Frontal cortex (tissue), 4 donors: ENCODE results near the gene GMPR. TPM values are rescaled to one million over a fixed set of nuclear protein-coding genes. Genes with fewer than 3 reads are reported as not detected.

Experiments
- DNase-seq, 2 donors: peaks; one replicate each; pipeline ENCODE4 v3.0.0; 2012; ENCODE audit warnings: low spot score in 2 of 2
- FAIRE-seq: peaks from 2 replicates; lab custom pipeline; 2012; peaks lifted over from hg19 to GRCh38; lab: Jason Lieb, UNC
- total RNA-seq: library from RNA; depleted of rRNA; stranded (reverse); fragments of >200 nt; gene quantifications from one replicate; pipeline ENCODE4 v1.2.3, GENCODE V29; 2014
- donor health status: control.
- donor health status: control.
- donor health status: control.

GMPR gene
- total RNA-seq, 1 donor from 2014 or later: 2.4 TPM

GRCh38 chr6:16321341-16321710 lies 82.9 kb downstream of the GMPR start:
- no peak for DNase-seq
- no peak for FAIRE-seq

- no peak for DNase-seq
- FAIRE-seq: no peak
Measured at GRCh38 chr6:16321826-16322225, 83.4 kb downstream of the GMPR start.

DNA sequence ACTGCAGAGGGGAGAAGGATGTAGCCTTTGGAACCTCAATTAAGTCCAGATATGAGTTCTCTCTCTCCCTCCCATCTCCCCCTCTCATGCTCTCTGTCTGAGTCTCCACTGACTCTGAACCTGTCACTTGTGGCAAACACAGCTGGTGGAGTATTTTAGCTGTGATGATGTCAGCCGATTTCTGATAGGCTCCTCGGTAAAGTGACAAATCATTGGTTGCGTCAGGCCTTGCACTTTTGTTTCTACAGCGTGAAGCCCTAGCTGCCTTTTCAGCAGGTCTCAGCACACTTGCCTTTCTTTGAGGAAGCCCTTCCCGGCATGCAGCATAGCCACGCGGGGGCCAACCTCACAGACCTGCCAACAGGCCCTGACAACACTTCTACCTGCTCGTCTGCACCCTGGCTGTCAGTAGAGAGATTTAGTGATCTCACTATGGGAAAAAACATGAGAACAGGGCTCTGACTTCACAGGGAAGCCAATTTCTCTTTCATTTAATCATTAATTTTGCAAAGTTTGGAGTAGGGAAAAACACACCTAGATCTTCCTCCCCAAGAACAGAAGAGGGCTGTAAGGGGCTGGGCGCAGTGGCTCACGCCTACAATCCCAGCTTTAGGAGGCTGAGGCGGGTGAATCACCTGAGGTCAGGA lies 84.4 kb downstream of the GMPR start:
- FAIRE-seq: no peak

DNA sequence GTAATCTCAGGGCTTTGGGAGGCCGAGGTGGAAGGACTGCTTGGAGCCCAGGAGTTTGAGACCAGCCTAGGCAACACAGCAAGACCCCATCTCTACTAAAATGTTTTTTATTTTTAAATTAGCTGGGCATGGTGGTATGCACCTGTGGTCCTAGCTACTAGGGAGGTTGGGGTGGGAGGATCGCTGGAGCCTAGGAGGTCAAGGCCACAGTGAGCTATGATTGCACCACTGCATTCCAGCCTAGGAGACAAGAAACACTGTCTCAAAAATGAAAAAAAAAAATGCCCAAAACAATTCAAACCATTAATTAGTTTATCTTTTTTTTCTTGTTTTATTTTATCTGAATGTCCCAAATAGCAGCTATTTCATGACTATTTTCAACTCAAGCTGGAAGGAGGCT lies 85.8 kb downstream of the GMPR start:
- FAIRE-seq: no peak
- no peak for DNase-seq

More for the DNA sequence above, 84.4 kb downstream of the GMPR start:
- DNase-seq: peak in 1 of 2 donors; percentile 57

GRCh38 chr6:16324606-16325225 lies 86.3 kb downstream of the GMPR start:
- FAIRE-seq: no peak
- DNase-seq: no peak

- DNase-seq: no peak
- FAIRE-seq: no peak
Measured at GRCh38 chr6:16326531-16326930, 88.1 kb downstream of the GMPR start.

DNA sequence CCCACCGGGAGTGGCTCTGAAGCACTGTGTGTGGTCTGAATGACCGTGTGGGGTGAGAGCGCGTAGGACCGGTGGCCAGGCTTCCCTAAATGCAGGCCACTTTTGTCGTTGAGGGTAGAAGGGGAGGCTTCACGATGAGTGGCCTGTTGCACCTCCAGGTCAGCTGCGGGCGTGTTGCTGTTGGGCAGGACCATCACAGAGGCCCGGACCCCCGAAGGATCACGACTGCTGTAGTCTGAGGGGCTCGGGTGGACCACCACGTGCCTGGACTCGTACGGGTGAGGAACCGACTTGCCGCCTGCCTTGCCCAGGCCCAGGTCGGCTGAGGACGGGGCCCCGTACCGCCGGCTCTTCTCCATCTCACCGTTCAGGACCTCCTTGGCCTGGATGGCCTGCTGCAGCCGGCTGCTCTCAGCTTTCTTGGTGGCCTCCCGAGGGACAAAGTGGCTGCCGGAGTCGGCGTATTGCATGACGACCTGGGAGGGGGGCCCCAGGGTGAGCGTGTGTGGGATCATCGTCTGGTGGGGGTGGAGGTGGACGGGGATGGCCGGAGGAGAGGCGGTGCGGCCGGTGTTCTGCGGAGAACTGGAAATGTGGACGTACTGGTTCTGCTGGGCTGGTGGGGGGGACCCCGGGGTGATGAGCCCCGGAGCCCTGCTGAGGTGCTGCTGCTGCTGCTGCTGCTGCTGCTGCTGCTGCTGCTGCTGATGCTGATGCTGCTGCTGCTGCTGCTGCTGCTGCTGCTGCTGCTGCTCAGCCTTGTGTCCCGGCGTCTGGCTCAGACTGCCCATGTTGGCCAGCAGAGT lies 88.8 kb downstream of the GMPR start:
- FAIRE-seq: no peak
- DNase-seq: no peak

DNA sequence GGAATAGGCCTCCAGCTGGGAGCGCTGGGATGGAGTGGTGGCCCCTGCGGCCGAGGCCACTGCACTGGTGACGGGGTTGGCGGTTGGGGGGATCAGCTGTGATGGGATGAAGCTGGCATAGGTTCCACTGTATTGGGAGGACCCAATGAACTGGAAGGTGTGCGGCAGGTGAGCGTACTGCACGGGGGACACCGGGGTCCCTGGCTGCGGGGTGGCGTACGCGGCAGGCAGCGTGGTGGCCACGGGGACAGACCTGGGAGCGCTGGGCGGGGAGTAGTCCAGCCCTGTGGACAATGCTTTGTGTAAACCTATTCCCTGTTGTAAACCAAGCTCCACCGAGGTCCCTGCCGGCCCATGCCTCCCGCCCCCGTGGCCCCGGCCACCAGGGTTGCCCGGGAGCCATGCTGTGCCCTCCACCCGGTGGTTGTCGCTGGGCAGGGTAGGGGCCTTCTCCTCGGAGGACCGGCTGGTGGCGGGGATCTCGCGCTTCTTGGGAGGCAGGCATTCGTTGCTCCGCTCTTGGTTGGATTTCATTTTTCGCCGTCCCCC lies 89.5 kb downstream of the GMPR start:
- no peak for DNase-seq
- no peak for FAIRE-seq

DNA sequence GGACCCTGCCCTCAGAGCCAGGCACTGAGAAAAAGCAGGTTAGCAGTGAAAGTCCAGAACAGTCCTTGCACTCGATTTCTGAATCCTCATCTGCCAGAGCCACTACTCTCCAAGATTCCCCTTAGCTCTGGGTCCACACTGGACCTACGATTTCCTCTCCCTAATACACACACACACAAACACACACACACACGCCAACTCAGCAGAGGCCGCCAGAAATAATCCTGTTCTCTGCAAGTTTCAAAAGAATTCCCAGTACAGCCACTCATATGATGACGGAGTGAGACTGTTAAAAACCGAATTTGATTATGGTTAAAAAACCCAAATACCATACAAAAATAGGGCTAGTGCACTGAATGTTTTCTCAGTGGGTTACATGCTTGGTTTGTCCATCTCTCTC lies 90.8 kb downstream of the GMPR start:
- FAIRE-seq: no peak
- DNase-seq: no peak

GRCh38 chr6:16331384-16332174 lies 93.2 kb downstream of the GMPR start:
- DNase-seq (peak; percentile 71 to 73), FAIRE-seq (no peak)

- FAIRE-seq (peak; percentile 19), DNase-seq (peak; percentile 71 to 72)
Measured at GRCh38 chr6:16332175-16332542, 93.8 kb downstream of the GMPR start.

GRCh38 chr6:16333580-16333979 lies 95.2 kb downstream of the GMPR start:
- FAIRE-seq (no peak), DNase-seq (no peak)

DNA sequence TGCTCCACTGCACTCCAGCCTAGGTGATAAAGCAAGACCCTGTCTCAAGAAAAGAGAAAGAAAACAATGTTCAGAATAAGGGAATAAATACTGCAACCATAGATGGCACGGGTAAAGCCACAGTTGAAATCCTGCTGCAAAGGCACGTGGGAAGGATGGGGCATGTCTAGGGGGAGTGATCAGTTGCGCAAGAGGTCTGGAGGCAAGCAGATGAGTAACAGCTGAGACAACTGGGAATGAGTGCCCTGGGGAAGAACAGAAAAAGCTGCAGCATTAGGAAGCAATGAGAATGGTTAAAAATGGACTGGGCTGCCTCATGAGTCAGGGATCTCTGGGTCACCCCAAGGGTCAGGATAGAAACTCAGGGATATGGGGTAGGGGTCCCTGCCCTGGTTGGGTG lies 96.3 kb downstream of the GMPR start:
- FAIRE-seq: no peak
- no peak for DNase-seq

DNA sequence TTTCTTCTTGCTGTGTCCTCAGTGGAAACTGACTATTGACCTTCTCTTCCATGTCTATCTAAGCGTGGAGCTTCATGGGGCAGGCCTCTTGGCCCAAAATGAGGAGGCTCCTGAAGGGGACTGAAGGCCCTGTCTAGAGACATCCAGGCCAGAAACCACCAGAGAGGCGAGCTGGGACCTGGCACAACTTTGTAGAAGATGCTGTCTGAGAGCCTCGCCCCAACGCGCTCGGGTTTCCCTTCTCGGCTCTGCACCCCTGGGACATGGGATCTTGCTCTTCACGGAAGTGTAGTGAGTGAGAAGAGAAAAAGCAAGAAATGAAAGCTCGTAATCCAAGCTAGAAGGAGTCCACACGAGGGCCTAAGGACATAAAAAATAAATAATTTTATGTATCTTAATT lies 96.8 kb downstream of the GMPR start:
- no peak for DNase-seq
- no peak for FAIRE-seq

DNA sequence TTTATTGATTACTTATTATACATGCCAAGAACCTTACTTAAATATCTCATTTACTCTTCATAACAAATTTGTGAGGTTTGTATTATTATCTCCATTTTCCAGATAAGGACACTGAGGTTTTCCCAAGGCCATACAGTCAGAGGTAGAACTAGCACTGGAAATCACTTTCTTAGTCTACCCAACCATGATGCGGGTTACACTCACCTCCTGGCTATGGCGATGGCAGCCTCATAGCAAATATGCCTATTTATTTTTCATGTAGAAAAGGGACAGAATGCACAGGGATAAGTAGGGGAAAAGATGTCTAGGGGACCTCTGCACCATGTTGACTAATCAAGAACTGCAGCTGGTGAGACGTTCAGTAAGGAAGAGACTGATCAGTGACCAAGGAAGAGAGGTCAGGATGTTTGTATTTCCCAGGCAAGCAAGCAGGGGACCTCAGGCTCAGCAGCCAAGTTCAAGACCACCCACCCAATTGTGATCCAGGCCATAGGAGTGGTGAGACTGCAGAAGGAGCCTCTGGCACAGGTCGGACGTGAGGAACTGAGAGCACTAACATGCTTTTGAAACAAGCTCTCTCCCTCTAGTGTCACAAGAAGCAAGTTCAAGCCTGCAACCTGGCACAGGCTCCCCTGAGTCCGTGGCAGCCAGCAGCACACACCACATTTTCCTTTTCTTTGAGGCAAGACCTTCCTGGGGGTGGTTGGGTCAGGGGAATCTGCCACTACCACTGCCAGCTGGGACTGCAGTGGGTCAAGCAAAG lies 97.8 kb downstream of the GMPR start:
- no peak for DNase-seq
- FAIRE-seq: no peak

DNA sequence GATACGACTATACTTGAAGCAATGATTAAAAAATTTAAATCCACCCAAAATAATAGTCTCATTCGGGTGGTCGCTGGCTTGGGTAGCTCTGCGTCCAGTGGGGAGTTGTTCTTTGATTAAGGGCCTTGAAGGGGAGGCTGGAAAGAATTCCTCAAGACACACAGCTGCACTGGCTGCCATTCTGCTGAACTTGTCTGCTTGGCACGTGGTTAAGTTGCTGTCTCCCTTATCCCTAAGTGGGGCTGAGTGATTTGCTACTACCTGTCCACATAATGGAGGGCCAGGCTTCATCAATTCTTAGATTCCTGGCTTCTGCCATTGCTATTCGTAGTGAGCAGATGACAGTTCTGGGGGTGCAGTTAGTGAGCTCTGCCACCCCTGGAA lies 98.5 kb downstream of the GMPR start:
- FAIRE-seq (no peak), DNase-seq (no peak)

- FAIRE-seq: no peak
Measured at GRCh38 chr6:16337295-16337975, 99.0 kb downstream of the GMPR start.

DNA sequence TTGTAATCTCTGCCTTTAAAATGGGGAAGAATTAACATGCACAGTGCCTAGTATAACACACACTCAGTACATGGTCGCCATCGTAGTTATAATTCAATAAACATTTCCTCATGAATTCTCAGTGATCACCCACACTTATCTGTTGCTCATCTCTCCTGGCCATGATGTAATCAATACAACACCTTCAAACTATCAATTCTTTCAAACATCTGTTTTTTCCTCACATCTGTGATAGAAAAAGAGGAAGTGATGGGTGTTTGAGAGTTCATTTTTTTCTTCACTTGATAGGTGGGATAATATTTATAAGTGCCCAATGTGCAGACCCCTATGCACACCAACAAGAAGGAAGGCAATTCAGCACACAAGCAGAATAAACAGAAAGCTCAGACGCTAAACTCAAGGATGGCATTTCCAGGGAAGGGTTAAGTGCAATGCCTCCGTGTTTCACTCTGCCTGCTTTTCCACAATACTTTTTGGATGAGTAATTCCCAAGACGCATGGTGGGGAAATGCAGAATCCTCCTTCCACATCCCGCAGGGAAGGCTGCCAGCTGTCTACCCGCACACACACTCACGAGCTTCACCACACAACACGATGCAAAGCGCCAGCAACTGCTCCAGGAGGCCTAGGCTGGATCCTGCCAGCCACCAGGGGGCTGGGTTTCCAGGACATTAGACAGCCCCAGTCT lies 100.3 kb downstream of the GMPR start:
- DNase-seq (peak in 1 of 2 donors; percentile 51), FAIRE-seq (no peak)

More at GRCh38 chr6:16337295-16337975, 99.0 kb downstream of the GMPR start:
- peak in 1 of 2 donors; percentile 46 for DNase-seq
